ENCODE results near the gene NOTCH2.
"Not testable (repeated sequence)": the region's sequence is repeated elsewhere in the genome, so short reads cannot be mapped to it uniquely, and the experiment has no call there.

GRCh38 chr1:119977113-119977736 is 92.2 kb downstream of the NOTCH2 start:
- not testable (repeated sequence) for TF ChIP-seq CTCF (IDR thresholded peaks at IDR 0.05; ENCODE audit: low read length); EZH2phosphoT487 (IDR thresholded peaks at IDR 0.05; ENCODE audit: low read length); EZH2 (optimal IDR thresholded peaks at IDR 0.05; ENCODE audit: low read depth, low read length)
